Measurements from ENCODE around the gene SLC22A3. TPM values are rescaled to one million over a fixed set of nuclear protein-coding genes. Genes with fewer than 3 reads are reported as not detected.

Gene SLC22A3
- total RNA-seq, 2 experiments from 2014 or later: not detected

DNA sequence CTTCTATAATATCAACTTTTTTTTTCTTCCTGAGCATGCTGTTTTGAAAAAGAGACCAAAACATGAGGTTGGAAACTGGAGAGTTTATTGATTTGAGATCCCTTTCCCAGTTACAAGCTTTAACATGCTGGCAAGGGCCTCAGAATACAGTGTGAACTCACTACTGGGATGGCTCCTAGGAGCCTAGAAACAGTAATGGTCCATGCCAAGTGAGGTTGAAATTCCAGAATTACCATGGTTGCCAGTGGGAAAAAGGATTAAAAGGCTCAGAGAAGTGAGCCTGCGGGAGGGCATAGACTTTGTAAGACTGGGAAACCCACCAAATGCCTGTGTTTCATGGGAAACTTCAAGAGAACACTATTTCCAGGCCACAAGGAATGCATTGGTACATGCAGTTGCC lies 28.9 kb upstream of the SLC22A3 start:
- no peak overlapping the region for H3K27ac Mint-ChIP-seq
- H3K36me3 Mint-ChIP-seq: peaks cover 4% of the 10 kb centered on the region
- H3K27me3 Mint-ChIP-seq: peaks cover 9% of the 10 kb centered on the region
- intact Hi-C loops (cut with micrococcal nuclease): no loop called here
- CTCF ChIA-PET: no interaction called here
- H3K4me3 Mint-ChIP-seq: no peak overlapping the region
- POLR2A ChIA-PET: no interaction called here
- no peak for DNase-seq
- H3K9me3 Mint-ChIP-seq: peaks cover 11% of the 10 kb centered on the region
- no peaks in the 10 kb centered on the region for H3K4me1 Mint-ChIP-seq (ENCODE audit: low read depth)

GRCh38 chr6:160321729-160322505 lies 26.3 kb upstream of the SLC22A3 start:
- no peak overlapping the region for H3K27ac Mint-ChIP-seq
- ChIA-PET CTCF (no interaction called here), POLR2A (no interaction called here)
- intact Hi-C loops (cut with micrococcal nuclease): no loop called here
- peaks cover 9% of the 10 kb centered on the region for H3K27me3 Mint-ChIP-seq
- peaks cover 10% of the 10 kb centered on the region for H3K9me3 Mint-ChIP-seq
- DNase-seq: no peak
- H3K36me3 Mint-ChIP-seq: peaks cover 4% of the 10 kb centered on the region
- no peak overlapping the region for H3K4me3 Mint-ChIP-seq
- no peaks in the 10 kb centered on the region for H3K4me1 Mint-ChIP-seq (ENCODE audit: low read depth)

DNA sequence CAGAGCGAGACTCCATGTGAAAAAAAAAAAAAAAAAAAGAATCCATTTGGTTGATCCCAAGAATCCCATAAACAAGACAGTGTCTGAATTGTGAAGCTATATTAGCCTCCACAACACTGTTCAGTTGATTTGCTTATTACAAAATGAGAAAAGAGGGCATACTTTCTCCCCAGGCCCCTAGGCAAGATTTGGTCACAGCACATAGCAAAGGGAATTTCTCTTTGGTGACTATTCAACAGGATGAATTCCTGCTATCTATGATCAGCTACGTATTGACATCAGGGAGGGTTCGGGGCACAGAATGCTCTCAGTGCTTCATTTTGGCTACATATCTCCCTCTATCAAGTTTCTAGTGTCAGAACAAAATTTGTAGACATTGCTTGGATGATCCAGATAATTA lies 20.2 kb upstream of the SLC22A3 start:
- intact Hi-C loops (cut with micrococcal nuclease): no loop called here
- no peak for DNase-seq
- H3K27me3 Mint-ChIP-seq: peaks cover 4% of the 10 kb centered on the region
- H3K27ac Mint-ChIP-seq: no peak overlapping the region
- ChIA-PET CTCF (no interaction called here), POLR2A (no interaction called here)
- no peak overlapping the region for H3K4me3 Mint-ChIP-seq
- H3K36me3 Mint-ChIP-seq: no peaks in the 10 kb centered on the region
- H3K9me3 Mint-ChIP-seq: no peaks in the 10 kb centered on the region
- H3K4me1 Mint-ChIP-seq (ENCODE audit: low read depth): no peaks in the 10 kb centered on the region

GRCh38 chr6:160328447-160328846 lies 19.7 kb upstream of the SLC22A3 start:
- no peaks in the 10 kb centered on the region for H3K36me3 Mint-ChIP-seq

GRCh38 chr6:160329188-160329587 lies 19.0 kb upstream of the SLC22A3 start:
- no peak overlapping the region for H3K27ac Mint-ChIP-seq
- POLR2A ChIA-PET: no interaction called here
- no peaks in the 10 kb centered on the region for H3K36me3 Mint-ChIP-seq
- no peak overlapping the region for H3K4me3 Mint-ChIP-seq
- CTCF ChIA-PET: no interaction called here
- peaks cover 12% of the 10 kb centered on the region for H3K27me3 Mint-ChIP-seq
- H3K4me1 Mint-ChIP-seq (ENCODE audit: low read depth): no peaks in the 10 kb centered on the region
- no peaks in the 10 kb centered on the region for H3K9me3 Mint-ChIP-seq
- DNase-seq: no peak
- intact Hi-C loops (cut with micrococcal nuclease): no loop called here

More at GRCh38 chr6:160328447-160328846, 19.7 kb upstream of the SLC22A3 start:
- DNase-seq: no peak
- Mint-ChIP-seq H3K4me3 (no peak overlapping the region), H3K9me3 (no peaks in the 10 kb centered on the region), H3K27me3 (peaks cover 8% of the 10 kb centered on the region), H3K4me1 (ENCODE audit: low read depth) (no peaks in the 10 kb centered on the region), H3K27ac (no peak overlapping the region)
- POLR2A ChIA-PET: no interaction called here
- CTCF ChIA-PET: no interaction called here
- intact Hi-C loops (cut with micrococcal nuclease): no loop called here

DNA sequence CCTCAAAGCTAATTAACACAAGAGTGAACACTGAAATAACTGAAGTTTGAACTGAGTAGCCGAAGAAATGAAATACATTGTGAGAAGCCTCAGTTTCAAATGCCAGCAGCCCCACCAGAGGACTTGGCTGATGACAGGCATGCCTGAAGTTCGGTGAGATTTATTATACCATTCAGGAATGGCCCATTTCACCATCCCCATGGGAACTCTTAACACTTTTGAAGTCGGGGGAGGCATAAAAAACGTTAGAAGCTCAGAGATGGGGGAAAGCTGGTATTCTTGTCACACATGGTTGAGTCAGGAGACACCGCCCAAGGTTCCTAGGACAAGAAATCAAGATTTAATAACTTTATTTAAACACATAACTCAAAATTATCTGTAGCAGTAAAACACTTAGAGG lies 17.6 kb upstream of the SLC22A3 start:
- intact Hi-C loops (cut with micrococcal nuclease): no loop called here
- no peaks in the 10 kb centered on the region for H3K4me1 Mint-ChIP-seq (ENCODE audit: low read depth)
- H3K4me3 Mint-ChIP-seq: no peak overlapping the region
- peaks cover 19% of the 10 kb centered on the region for H3K27me3 Mint-ChIP-seq
- no peak for DNase-seq
- ChIA-PET POLR2A (no interaction called here), CTCF (interaction anchor here (0.6 kb wide), 1 partner anchor 98 kb away, joined by 3 read pairs; no protein-coding TSS in a partner anchor)
- no peaks in the 10 kb centered on the region for H3K36me3 Mint-ChIP-seq
- no peak overlapping the region for H3K27ac Mint-ChIP-seq
- H3K9me3 Mint-ChIP-seq: no peaks in the 10 kb centered on the region

DNA sequence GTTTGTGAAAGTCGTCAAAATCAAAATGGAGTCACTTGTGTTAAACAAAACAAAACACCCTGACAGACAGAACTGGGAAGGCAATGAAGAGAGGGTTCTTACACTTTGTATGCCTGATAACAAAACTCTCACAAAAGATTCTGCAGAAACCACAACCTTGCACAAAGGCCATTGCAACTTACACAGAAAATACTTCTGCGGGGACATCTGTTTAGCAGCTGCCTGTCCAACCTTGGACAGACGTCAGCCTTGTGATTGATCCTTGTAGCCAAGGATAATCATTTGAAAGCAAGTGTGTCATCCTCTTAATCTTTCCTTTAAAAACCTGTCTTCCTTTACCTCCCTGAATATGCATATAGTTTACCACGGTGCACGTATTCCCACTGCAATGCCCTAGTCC lies 17.0 kb upstream of the SLC22A3 start:
- H3K27ac Mint-ChIP-seq: no peak overlapping the region
- H3K36me3 Mint-ChIP-seq: no peaks in the 10 kb centered on the region
- CTCF ChIA-PET: interaction anchor here (0.6 kb wide), 1 partner anchor 99 kb away, joined by 3 read pairs; no protein-coding TSS in a partner anchor
- no peaks in the 10 kb centered on the region for H3K4me1 Mint-ChIP-seq (ENCODE audit: low read depth)
- peaks cover 19% of the 10 kb centered on the region for H3K27me3 Mint-ChIP-seq
- DNase-seq: no peak
- POLR2A ChIA-PET: no interaction called here
- H3K4me3 Mint-ChIP-seq: no peak overlapping the region
- H3K9me3 Mint-ChIP-seq: no peaks in the 10 kb centered on the region
- intact Hi-C loops (cut with micrococcal nuclease): no loop called here

- intact Hi-C loops (cut with micrococcal nuclease): no loop called here
- no peaks in the 10 kb centered on the region for H3K4me1 Mint-ChIP-seq (ENCODE audit: low read depth)
- ChIA-PET POLR2A (no interaction called here), CTCF (no interaction called here)
- H3K27ac Mint-ChIP-seq: no peak overlapping the region
- no peak overlapping the region for H3K4me3 Mint-ChIP-seq
- H3K9me3 Mint-ChIP-seq: no peaks in the 10 kb centered on the region
- no peak for DNase-seq
- no peaks in the 10 kb centered on the region for H3K36me3 Mint-ChIP-seq
- H3K27me3 Mint-ChIP-seq: peaks cover 19% of the 10 kb centered on the region
Measured at GRCh38 chr6:160331753-160332152, 16.4 kb upstream of the SLC22A3 start.

- POLR2A ChIA-PET: no interaction called here
- no peak for DNase-seq
- H3K27ac Mint-ChIP-seq: no peak overlapping the region
- no peaks in the 10 kb centered on the region for H3K36me3 Mint-ChIP-seq
- no peaks in the 10 kb centered on the region for H3K9me3 Mint-ChIP-seq
- no peak overlapping the region for H3K4me3 Mint-ChIP-seq
- no peaks in the 10 kb centered on the region for H3K4me1 Mint-ChIP-seq (ENCODE audit: low read depth)
- CTCF ChIA-PET: no interaction called here
- intact Hi-C loops (cut with micrococcal nuclease): no loop called here
- peaks cover 20% of the 10 kb centered on the region for H3K27me3 Mint-ChIP-seq
Measured at GRCh38 chr6:160333101-160333500, 15.1 kb upstream of the SLC22A3 start.

GRCh38 chr6:160333841-160334240 lies 14.3 kb upstream of the SLC22A3 start:
- intact Hi-C loops (cut with micrococcal nuclease): no loop called here
- ChIA-PET POLR2A (no interaction called here), CTCF (no interaction called here)
- Mint-ChIP-seq H3K36me3 (no peaks in the 10 kb centered on the region), H3K4me3 (no peak overlapping the region), H3K27ac (no peak overlapping the region), H3K4me1 (ENCODE audit: low read depth) (no peaks in the 10 kb centered on the region), H3K27me3 (peaks cover 22% of the 10 kb centered on the region), H3K9me3 (no peaks in the 10 kb centered on the region)
- DNase-seq: no peak

DNA sequence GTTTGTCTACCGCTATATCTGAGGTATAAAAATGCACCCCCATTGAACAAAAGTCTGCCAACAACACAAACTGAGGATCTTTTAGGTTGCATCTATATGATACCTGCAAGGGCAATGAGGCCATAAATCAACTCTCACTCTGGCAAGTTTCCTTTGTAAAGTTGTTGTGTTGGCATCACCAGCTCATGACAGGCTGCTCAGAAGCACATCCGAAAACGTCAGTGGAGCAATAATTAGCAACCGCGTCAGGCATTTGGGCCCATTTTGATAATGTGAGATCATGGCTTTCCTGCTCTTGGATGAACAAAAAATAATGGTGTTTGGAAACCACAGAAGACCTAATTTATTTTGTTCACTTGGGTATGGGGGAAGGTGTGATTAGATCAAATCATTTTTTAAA lies 12.0 kb upstream of the SLC22A3 start:
- no peaks in the 10 kb centered on the region for H3K36me3 Mint-ChIP-seq
- CTCF ChIA-PET: no interaction called here

DNA sequence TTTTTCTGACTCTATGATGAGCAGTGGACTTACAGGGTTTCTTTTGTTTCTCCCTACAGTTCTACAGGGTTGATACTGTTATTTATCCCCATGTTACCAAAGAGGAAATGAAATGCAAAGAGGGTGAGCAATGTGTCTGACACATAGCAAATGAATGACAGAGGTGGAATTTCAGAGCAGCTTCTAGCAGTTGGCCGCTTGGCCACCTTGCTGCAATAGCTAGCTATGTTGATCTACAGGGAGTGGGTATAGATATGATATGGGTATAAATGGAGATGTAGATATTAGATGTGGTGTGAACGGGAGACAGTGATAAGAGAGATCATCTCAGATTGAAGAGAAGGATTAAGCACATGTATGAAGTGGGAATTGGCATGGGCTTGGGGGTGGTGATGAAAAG lies 10.9 kb upstream of the SLC22A3 start:
- peaks cover 19% of the 10 kb centered on the region for H3K27me3 Mint-ChIP-seq
- no peak for DNase-seq
- CTCF ChIA-PET: no interaction called here
- no peak overlapping the region for H3K4me3 Mint-ChIP-seq
- POLR2A ChIA-PET: no interaction called here
- H3K36me3 Mint-ChIP-seq: no peaks in the 10 kb centered on the region
- intact Hi-C loops (cut with micrococcal nuclease): no loop called here
- H3K4me1 Mint-ChIP-seq (ENCODE audit: low read depth): no peaks in the 10 kb centered on the region
- no peaks in the 10 kb centered on the region for H3K9me3 Mint-ChIP-seq
- H3K27ac Mint-ChIP-seq: no peak overlapping the region

More for the DNA sequence above, 12.0 kb upstream of the SLC22A3 start:
- POLR2A ChIA-PET: no interaction called here
- no peak for DNase-seq
- Mint-ChIP-seq H3K4me1 (ENCODE audit: low read depth) (no peaks in the 10 kb centered on the region), H3K4me3 (no peak overlapping the region), H3K27ac (no peak overlapping the region), H3K27me3 (peaks cover 21% of the 10 kb centered on the region), H3K9me3 (no peaks in the 10 kb centered on the region)
- intact Hi-C loops (cut with micrococcal nuclease): no loop called here

DNA sequence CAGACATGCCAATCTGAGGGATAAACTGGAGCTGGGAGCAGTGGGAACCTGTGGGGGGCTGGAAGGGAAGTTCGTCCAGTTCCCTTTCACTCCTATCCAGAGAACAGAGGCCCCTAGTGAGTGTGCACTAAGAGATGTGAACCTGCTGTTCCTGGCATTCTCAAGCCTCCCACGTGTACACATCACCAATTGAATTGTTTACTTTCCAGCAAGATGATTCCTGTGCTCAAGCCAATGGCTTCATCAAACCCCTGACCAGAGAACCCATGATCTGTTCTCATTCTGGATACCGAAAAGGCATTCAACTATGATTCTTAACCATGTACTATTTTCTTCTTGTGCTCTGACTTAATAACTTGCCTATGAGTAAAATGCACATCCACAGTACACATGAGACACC lies 10.2 kb upstream of the SLC22A3 start:
- H3K9me3 Mint-ChIP-seq: no peaks in the 10 kb centered on the region
- no peaks in the 10 kb centered on the region for H3K4me1 Mint-ChIP-seq (ENCODE audit: low read depth)
- no peaks in the 10 kb centered on the region for H3K36me3 Mint-ChIP-seq
- POLR2A ChIA-PET: no interaction called here
- CTCF ChIA-PET: no interaction called here
- no peak overlapping the region for H3K27ac Mint-ChIP-seq
- no peak for DNase-seq
- peaks cover 19% of the 10 kb centered on the region for H3K27me3 Mint-ChIP-seq
- intact Hi-C loops (cut with micrococcal nuclease): no loop called here
- no peak overlapping the region for H3K4me3 Mint-ChIP-seq

All from activated CD4-positive, alpha-beta memory T cell treated with anti-CD3 and anti-CD28 coated beads for 36 hours (primary cell).